Coronary artery (tissue), 2 donors: ENCODE results near the gene BLOC1S4.
"Not testable (repeated sequence)": the region's sequence is repeated elsewhere in the genome, so short reads cannot be mapped to it uniquely, and the experiment has no call there.

Source experiments
- DNase-seq: peaks from one replicate; pipeline ENCODE4 v3.0.0-alpha.2; 2017; ENCODE audit warnings: low spot score
- H3K27ac ChIP-seq, 2 donors: fragments of 200-600 bp; sonication (generic); one replicate each; pipeline ENCODE4 v1.5.1; 2016 to 2019
- H3K4me3 ChIP-seq: fragments of 200-600 bp; sonication (generic); 2 replicates; pipeline ENCODE4 v1.5.1; 2016; ENCODE audit warnings: mild to moderate bottlenecking, moderate library complexity
- CTCF ChIP-seq: fragments of 200-600 bp; sonication (generic); IDR thresholded peaks from one replicate; pipeline ENCODE4 v1.5.1; 2019; ENCODE audit warnings: antibody characterized with exemption

The BLOC1S4 gene

GRCh38 chr4:6720202-6720699, 4.3 kb downstream of the BLOC1S4 start:
- H3K27ac ChIP-seq = no peak overlapping the region
- peak; percentile 80 for TF ChIP-seq CTCF
- DNase-seq = no peak
- H3K4me3 ChIP-seq = no peak overlapping the region

- no peak overlapping the region for H3K27ac ChIP-seq
- no peak for TF ChIP-seq CTCF
- H3K4me3 ChIP-seq = no peak overlapping the region
- no peak for DNase-seq
These were observed 5.1 kb downstream of the BLOC1S4 start for GRCh38 chr4:6721121-6721520.

- no peak for DNase-seq
- no peak overlapping the region for H3K4me3 ChIP-seq
- H3K27ac ChIP-seq = no peak overlapping the region
- no peak for TF ChIP-seq CTCF
These were observed 6.9 kb downstream of the BLOC1S4 start for GRCh38 chr4:6722891-6723290.

- Histone ChIP-seq H3K27ac (no peak overlapping the region), H3K4me3 (no peak overlapping the region)
- no peak for DNase-seq
- no peak for TF ChIP-seq CTCF
These were observed 7.9 kb downstream of the BLOC1S4 start for GRCh38 chr4:6723851-6724250.

- no peak for DNase-seq
- TF ChIP-seq CTCF = no peak
- Histone ChIP-seq H3K27ac (no peak overlapping the region), H3K4me3 (no peak overlapping the region)
These were observed 8.6 kb downstream of the BLOC1S4 start for GRCh38 chr4:6724421-6725111.

- not testable (repeated sequence) for H3K27ac ChIP-seq, DNase-seq, H3K4me3 ChIP-seq
These were observed 9.5 kb downstream of the BLOC1S4 start for GRCh38 chr4:6725427-6725961.

- no peak for TF ChIP-seq CTCF
- Histone ChIP-seq H3K4me3 (peak overlapping the region; percentile 10), H3K27ac (peak overlapping the region in 1 of 2 donors; percentile 37)
- no peak for DNase-seq
These were observed 11.3 kb downstream of the BLOC1S4 start for GRCh38 chr4:6727081-6727942.
